Measurements from ENCODE around the gene HS3ST1.

Gene HS3ST1

DNA sequence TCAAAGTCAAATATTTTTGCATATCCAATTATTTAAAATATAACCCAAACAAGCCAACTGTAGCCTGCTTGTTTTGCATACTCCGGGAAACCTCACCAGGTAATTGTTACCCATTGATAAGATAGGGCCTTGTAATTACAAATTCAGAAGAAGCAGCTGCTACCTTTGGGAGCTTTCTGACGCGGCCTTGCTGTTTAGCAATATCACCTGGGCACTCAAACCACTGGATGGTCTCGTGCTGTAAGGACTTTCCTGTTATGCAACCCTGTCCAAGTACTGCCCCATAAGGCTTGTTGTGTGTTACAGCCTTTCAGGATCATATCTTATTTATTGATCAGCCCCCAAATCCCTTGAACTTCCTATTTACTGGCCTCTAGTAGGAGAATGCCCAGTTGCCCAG lies 52.1 kb downstream of the HS3ST1 start:
- TF ChIP-seq REST (IDR thresholded peaks at IDR 0.05; ENCODE audit: insufficient replicate concordance, low read depth) (no peak), CTCF (IDR thresholded peaks at IDR 0.05; ENCODE audit: insufficient read depth, low read length) (no peak), SPI1 (IDR thresholded peaks at IDR 0.05; ENCODE audit: borderline replicate concordance, low read depth) (no peak), POLR2AphosphoS5 (IDR thresholded peaks at IDR 0.05; ENCODE audit: low read depth) (no peak), GABPA (IDR thresholded peaks at IDR 0.05; ENCODE audit: low read depth) (no peak)
- Histone ChIP-seq H3K27me3 (ENCODE audit: insufficient read depth, poor library complexity, severe bottlenecking) (no peaks in the 10 kb centered on the region), H3K27ac (replicated peaks) (no peak overlapping the region), H3K4me3 (replicated peaks; ENCODE audit: insufficient read depth, low read length) (no peak overlapping the region)
- no peak for DNase-seq (ENCODE audit: low read depth in 1 of 2, low spot score in 1 of 2)

DNA sequence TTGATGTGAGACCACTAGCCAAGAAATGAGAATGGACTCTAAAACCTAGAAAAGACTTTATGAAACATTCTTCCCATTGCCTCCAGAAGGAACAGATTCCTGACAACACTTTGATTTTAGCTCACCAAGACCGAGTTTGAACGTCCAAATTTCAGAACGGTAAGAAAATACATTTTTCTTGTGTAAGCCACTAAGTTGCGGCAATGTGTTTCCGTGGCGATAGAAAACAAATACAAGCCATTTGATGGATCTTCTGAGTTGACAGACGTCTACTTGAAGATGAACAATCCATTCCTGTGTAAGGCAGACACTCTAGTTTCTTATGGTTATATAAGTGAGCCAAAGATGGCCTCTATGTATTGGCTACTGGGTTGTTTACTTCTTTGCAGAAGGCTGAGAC lies 52.5 kb downstream of the HS3ST1 start:
- DNase-seq (ENCODE audit: low read depth in 1 of 2, low spot score in 1 of 2) = no peak
- Histone ChIP-seq H3K27me3 (ENCODE audit: insufficient read depth, poor library complexity, severe bottlenecking) (no peaks in the 10 kb centered on the region), H3K4me3 (replicated peaks; ENCODE audit: insufficient read depth, low read length) (no peak overlapping the region), H3K27ac (replicated peaks) (no peak overlapping the region)
- TF ChIP-seq GABPA (IDR thresholded peaks at IDR 0.05; ENCODE audit: low read depth) = no peak
- no peak for TF ChIP-seq POLR2AphosphoS5 (IDR thresholded peaks at IDR 0.05; ENCODE audit: low read depth)
- no peak for TF ChIP-seq SPI1 (IDR thresholded peaks at IDR 0.05; ENCODE audit: borderline replicate concordance, low read depth)
- no peak for TF ChIP-seq CTCF (IDR thresholded peaks at IDR 0.05; ENCODE audit: insufficient read depth, low read length)
- no peak for TF ChIP-seq REST (IDR thresholded peaks at IDR 0.05; ENCODE audit: insufficient replicate concordance, low read depth)

- no peak overlapping the region for H3K27ac ChIP-seq (replicated peaks)
- DNase-seq (ENCODE audit: low read depth in 1 of 2, low spot score in 1 of 2) = no peak
- H3K27me3 ChIP-seq (ENCODE audit: insufficient read depth, poor library complexity, severe bottlenecking) = no peaks in the 10 kb centered on the region
- no peak for TF ChIP-seq POLR2AphosphoS5 (IDR thresholded peaks at IDR 0.05; ENCODE audit: low read depth)
- no peak for TF ChIP-seq REST (IDR thresholded peaks at IDR 0.05; ENCODE audit: insufficient replicate concordance, low read depth)
- no peak for TF ChIP-seq SPI1 (IDR thresholded peaks at IDR 0.05; ENCODE audit: borderline replicate concordance, low read depth)
- TF ChIP-seq GABPA (IDR thresholded peaks at IDR 0.05; ENCODE audit: low read depth) = no peak
- TF ChIP-seq CTCF (IDR thresholded peaks at IDR 0.05; ENCODE audit: insufficient read depth, low read length) = no peak
- H3K4me3 ChIP-seq (replicated peaks; ENCODE audit: insufficient read depth, low read length) = no peak overlapping the region
These were observed 60.0 kb downstream of the HS3ST1 start for GRCh38 chr4:11368701-11369115.

All from HL-60 (cell line).